ENCODE measurements around the gene RBMS3. TPM values are rescaled to one million over a fixed set of nuclear protein-coding genes. Genes with fewer than 3 reads are reported as not detected.

Gene RBMS3
- total and polyA plus RNA-seq, 2 donors (not counting 1 experiment from before 2014, with no cell fraction given): 26.9 to 68.4 TPM

GRCh38 chr3:29319262-29319661, 38.4 kb downstream of the RBMS3 start:
- H3K9ac ChIP-seq (ENCODE audit: insufficient read depth, low read length): no peak overlapping the region
- H3K36me3 ChIP-seq (ENCODE audit: control insufficient read depth, insufficient read depth, low read length): no peaks in the 10 kb centered on the region
- H3K79me2 ChIP-seq (ENCODE audit: control insufficient read depth, insufficient read depth, low read length): peaks cover 27% of the 10 kb centered on the region
- H3K27me3 ChIP-seq (ENCODE audit: control insufficient read depth, insufficient read depth, low read length): no peaks in the 10 kb centered on the region
- H3K9me3 ChIP-seq (ENCODE audit: control insufficient read depth, insufficient read depth, low read depth, low read length): no peaks in the 10 kb centered on the region
- H3K4me1 ChIP-seq (ENCODE audit: control insufficient read depth, extremely low read depth, insufficient read depth, low read length): no peaks in the 10 kb centered on the region
- no peak for DNase-seq (ENCODE audit: low read depth in 2 of 2)
- H2AFZ ChIP-seq (ENCODE audit: low read length): no peak overlapping the region
- H3K4me2 ChIP-seq (ENCODE audit: extremely low read depth, insufficient read depth, low read length): peak overlapping the region; percentile 28
- H3K27ac ChIP-seq (ENCODE audit: insufficient read depth, low read length): no peak overlapping the region
- H4K20me1 ChIP-seq (ENCODE audit: control insufficient read depth, extremely low read depth, insufficient read depth, low read length): no peaks in the 10 kb centered on the region
- no peak overlapping the region for H3K4me3 ChIP-seq (replicated peaks in 1 of 4; ENCODE audit: control extremely low read depth in 1 of 4, insufficient read depth in 1 of 4, low read depth in 3 of 4, low read length in 4 of 4)
- no peak for TF ChIP-seq EZH2 (IDR thresholded peaks at IDR 0.05; ENCODE audit: low read length, missing control alignments)
- TF ChIP-seq, protein P1, sequence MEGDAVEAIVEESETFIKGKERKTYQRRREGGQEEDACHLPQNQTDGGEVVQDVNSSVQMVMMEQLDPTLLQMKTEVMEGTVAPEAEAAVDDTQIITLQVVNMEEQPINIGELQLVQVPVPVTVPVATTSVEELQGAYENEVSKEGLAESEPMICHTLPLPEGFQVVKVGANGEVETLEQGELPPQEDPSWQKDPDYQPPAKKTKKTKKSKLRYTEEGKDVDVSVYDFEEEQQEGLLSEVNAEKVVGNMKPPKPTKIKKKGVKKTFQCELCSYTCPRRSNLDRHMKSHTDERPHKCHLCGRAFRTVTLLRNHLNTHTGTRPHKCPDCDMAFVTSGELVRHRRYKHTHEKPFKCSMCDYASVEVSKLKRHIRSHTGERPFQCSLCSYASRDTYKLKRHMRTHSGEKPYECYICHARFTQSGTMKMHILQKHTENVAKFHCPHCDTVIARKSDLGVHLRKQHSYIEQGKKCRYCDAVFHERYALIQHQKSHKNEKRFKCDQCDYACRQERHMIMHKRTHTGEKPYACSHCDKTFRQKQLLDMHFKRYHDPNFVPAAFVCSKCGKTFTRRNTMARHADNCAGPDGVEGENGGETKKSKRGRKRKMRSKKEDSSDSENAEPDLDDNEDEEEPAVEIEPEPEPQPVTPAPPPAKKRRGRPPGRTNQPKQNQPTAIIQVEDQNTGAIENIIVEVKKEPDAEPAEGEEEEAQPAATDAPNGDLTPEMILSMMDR (conservative IDR thresholded peaks at IDR 0.05 in 1 of 2, IDR thresholded peaks at IDR 0.05 in 1 of 2; ENCODE audit: low read depth in 1 of 2, low read length in 2 of 2): no peak

- Histone ChIP-seq H3K27ac (ENCODE audit: insufficient read depth, low read length) (no peak overlapping the region), H3K9me3 (ENCODE audit: control insufficient read depth, insufficient read depth, low read depth, low read length) (no peaks in the 10 kb centered on the region), H3K27me3 (ENCODE audit: control insufficient read depth, insufficient read depth, low read length) (no peaks in the 10 kb centered on the region), H2AFZ (ENCODE audit: low read length) (no peak overlapping the region), H3K4me1 (ENCODE audit: control insufficient read depth, extremely low read depth, insufficient read depth, low read length) (no peaks in the 10 kb centered on the region), H3K79me2 (ENCODE audit: control insufficient read depth, insufficient read depth, low read length) (peaks cover 26% of the 10 kb centered on the region), H3K4me2 (ENCODE audit: extremely low read depth, insufficient read depth, low read length) (peak overlapping the region; percentile 28), H3K4me3 (replicated peaks in 1 of 4; ENCODE audit: control extremely low read depth in 1 of 4, insufficient read depth in 1 of 4, low read depth in 3 of 4, low read length in 4 of 4) (peak overlapping the region in 1 of 4 experiments; percentile 21), H3K9ac (ENCODE audit: insufficient read depth, low read length) (no peak overlapping the region), H3K36me3 (ENCODE audit: control insufficient read depth, insufficient read depth, low read length) (no peaks in the 10 kb centered on the region), H4K20me1 (ENCODE audit: control insufficient read depth, extremely low read depth, insufficient read depth, low read length) (no peaks in the 10 kb centered on the region)
- TF ChIP-seq, protein P1 (conservative IDR thresholded peaks at IDR 0.05 in 1 of 2, IDR thresholded peaks at IDR 0.05 in 1 of 2; ENCODE audit: low read depth in 1 of 2, low read length in 2 of 2): no peak
- no peak for TF ChIP-seq EZH2 (IDR thresholded peaks at IDR 0.05; ENCODE audit: low read length, missing control alignments)
- DNase-seq (ENCODE audit: low read depth in 2 of 2): no peak
Observed at GRCh38 chr3:29319798-29320197, 38.9 kb downstream of the RBMS3 start.

GRCh38 chr3:29322586-29322985, 41.7 kb downstream of the RBMS3 start:
- Histone ChIP-seq H3K9me3 (ENCODE audit: control insufficient read depth, insufficient read depth, low read depth, low read length) (no peaks in the 10 kb centered on the region), H3K27ac (ENCODE audit: insufficient read depth, low read length) (no peak overlapping the region), H3K27me3 (ENCODE audit: control insufficient read depth, insufficient read depth, low read length) (no peaks in the 10 kb centered on the region), H3K4me2 (ENCODE audit: extremely low read depth, insufficient read depth, low read length) (no peak overlapping the region), H2AFZ (ENCODE audit: low read length) (no peak overlapping the region), H3K4me1 (ENCODE audit: control insufficient read depth, extremely low read depth, insufficient read depth, low read length) (no peaks in the 10 kb centered on the region), H3K79me2 (ENCODE audit: control insufficient read depth, insufficient read depth, low read length) (peaks cover 32% of the 10 kb centered on the region), H4K20me1 (ENCODE audit: control insufficient read depth, extremely low read depth, insufficient read depth, low read length) (no peaks in the 10 kb centered on the region), H3K4me3 (replicated peaks in 1 of 4; ENCODE audit: control extremely low read depth in 1 of 4, insufficient read depth in 1 of 4, low read depth in 3 of 4, low read length in 4 of 4) (no peak overlapping the region), H3K9ac (ENCODE audit: insufficient read depth, low read length) (no peak overlapping the region), H3K36me3 (ENCODE audit: control insufficient read depth, insufficient read depth, low read length) (no peaks in the 10 kb centered on the region)
- TF ChIP-seq, protein P1 (conservative IDR thresholded peaks at IDR 0.05 in 1 of 2, IDR thresholded peaks at IDR 0.05 in 1 of 2; ENCODE audit: low read depth in 1 of 2, low read length in 2 of 2): no peak
- TF ChIP-seq EZH2 (IDR thresholded peaks at IDR 0.05; ENCODE audit: low read length, missing control alignments): no peak
- no peak for DNase-seq (ENCODE audit: low read depth in 2 of 2)
